Omental fat pad (tissue), 4 donors: Measurements from ENCODE around the gene CIRBP. TPM values are rescaled to one million over a fixed set of nuclear protein-coding genes. Genes with fewer than 3 reads are reported as not detected.

Experiments used
- ATAC-seq: fragments of 150-250 bp; one replicate; pipeline ENCODE4 v1.9.1; 2016; ENCODE audit warnings: mild to moderate bottlenecking, moderate library complexity; ENCODE audit not compliant: low FRiP score
- DNase-seq: peaks from one replicate; pipeline ENCODE4 v3.0.0-alpha.2; 2019; ENCODE audit warnings: low spot score
- CTCF ChIP-seq, 3 donors: fragments of 450-650 bp; IDR thresholded peaks; one replicate each; pipeline ENCODE4 v1.5.1; 2016 to 2017; ENCODE audit warnings: antibody characterized with exemption in 3 of 3, mild to moderate bottlenecking in 3 of 3, moderate library complexity in 2 of 3
- total RNA-seq, 4 donors: library from RNA; depleted of rRNA; stranded (reverse); fragments of >200 nt; gene quantifications; one replicate each; pipeline ENCODE4 v1.1.0, GENCODE V29; 2016

CIRBP gene
- total RNA-seq, 4 donors from 2014 or later = 292 to 484 (median 372) TPM

DNA sequence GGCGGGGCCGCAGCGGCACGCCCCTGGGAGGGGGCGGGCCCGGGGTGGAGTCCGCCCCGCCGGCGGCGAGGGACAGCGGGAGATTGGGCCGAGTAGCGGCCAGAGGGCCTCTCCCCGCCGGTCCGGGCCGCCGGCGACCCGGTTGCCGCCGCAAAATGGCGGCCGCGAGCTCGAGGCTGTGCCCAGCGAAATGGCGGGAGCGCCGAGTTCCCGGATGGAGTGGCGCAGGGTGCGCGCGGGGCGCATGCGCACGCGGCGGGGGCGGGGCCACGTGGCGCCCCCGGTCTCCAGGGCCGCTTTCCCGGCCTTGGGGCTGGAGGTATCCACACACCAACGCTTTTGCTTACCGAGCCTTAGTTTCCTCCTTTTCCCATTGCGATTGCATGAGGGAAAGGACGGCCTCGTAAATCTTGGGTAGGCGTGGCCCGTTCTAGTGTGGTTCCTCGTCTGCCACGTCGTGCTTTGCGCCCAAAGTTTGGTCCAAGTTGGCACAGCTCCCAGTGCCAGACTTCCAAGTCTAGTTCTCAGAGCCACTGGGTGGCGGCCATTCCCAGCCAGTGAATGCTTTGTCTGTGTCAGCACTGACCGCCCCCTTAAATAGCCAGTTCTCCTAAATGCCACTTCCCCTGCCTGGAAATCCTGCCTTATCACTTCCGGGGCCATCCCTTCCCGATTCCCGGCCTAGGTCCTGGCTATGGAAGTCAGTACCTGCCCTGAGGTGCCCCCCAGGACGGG lies 513 bp downstream of the CIRBP start:
- DNase-seq (no peak), ATAC-seq (peak; percentile 20)
- no peak for TF ChIP-seq CTCF (IDR thresholded peaks at IDR 0.05)

DNA sequence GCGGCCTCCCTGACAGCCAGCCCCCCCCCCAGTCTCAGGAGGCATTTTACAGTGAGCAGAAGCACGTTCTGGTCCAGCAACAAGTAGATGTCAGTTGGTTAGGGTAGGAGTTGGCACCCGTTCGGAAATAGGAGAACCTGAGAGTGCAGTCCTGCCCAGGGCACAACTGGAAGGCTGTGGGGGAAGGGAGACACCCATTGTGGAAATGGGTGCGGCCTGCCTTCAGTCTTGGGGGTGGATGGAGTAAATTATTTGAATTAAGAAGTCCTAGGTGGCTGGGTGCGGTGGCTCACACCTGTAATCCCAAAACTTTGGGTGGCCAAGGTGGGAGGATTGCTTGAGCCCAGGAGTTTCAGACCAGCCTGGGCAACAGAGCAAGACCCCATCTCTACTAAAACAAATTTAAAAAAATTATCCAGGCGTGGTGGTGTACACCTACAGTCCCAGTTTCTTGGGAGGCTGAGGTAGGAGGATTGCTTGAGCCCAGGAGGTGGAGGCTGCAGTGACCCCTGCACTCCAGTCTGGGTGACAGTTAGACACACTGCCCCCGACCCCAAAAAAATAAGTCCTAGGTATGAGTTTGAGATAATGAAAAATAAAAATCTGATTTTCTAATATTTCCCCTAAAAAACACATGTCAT lies 1.2 kb downstream of the CIRBP start:
- no peak for TF ChIP-seq CTCF (IDR thresholded peaks at IDR 0.05)
- DNase-seq = no peak
- no peak for ATAC-seq

DNA sequence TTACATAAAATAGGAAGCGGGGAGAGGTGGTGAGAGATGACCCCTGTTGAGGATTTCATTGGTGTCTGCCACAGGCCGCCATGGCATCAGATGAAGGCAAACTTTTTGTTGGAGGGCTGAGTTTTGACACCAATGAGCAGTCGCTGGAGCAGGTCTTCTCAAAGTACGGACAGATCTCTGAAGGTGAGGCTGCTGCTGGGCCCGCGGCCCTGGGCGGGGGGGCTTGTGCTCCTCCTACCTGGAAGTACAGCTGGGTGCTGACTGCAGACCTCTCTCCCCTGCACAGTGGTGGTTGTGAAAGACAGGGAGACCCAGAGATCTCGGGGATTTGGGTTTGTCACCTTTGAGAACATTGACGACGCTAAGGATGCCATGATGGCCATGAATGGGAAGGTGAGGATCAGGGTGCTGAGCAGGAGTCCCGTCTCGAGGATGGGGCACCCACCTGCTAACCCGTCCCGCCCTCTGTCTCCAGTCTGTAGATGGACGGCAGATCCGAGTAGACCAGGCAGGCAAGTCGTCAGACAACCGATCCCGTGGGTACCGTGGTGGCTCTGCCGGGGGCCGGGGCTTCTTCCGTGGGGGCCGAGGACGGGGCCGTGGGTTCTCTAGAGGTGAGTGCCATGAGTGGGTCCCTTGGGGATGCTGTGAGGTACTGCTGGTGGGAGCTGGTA lies 1.9 kb downstream of the CIRBP start:
- DNase-seq = no peak
- no peak for ATAC-seq
- TF ChIP-seq CTCF (IDR thresholded peaks at IDR 0.05) = no peak

DNA sequence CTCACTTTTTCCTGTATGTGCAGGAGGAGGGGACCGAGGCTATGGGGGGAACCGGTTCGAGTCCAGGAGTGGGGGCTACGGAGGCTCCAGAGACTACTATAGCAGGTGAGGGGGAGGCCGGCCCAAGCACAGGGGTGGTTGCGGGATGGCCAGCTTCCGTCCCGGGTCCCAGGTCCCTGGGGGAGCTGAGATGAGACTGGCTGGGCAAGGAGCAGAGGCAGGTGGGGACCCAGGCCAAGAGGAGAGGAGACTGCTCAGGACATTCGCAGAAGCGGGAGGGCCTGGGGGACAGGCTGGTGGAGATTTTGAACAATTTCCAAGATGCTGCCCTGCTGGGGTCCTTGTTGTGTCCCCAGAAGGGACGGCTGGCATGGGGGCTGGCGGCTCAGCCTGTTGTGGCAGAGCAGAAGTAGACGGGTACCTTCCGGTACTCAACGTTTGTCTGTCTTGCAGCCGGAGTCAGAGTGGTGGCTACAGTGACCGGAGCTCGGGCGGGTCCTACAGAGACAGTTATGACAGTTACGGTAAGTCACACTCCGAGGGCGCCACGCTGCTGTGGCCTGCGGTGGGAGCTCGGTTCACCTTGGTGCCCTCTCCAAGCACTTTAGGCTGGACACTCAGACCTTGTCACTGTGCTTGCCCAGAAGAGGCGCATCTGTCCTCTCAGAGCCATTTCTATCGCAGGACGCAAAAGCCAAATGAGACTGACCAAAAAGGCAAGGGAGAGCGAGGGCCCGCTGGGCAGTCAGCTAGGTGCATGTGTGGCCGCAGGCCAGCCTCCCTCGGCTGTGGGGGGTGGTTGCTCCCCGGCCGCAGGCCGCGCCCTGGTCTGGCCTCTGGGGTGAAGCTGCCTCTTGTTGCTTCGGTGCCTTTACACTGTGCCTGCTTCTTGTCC lies 2.6 kb downstream of the CIRBP start:
- TF ChIP-seq CTCF (IDR thresholded peaks at IDR 0.05) = no peak
- ATAC-seq = no peak
- no peak for DNase-seq

DNA sequence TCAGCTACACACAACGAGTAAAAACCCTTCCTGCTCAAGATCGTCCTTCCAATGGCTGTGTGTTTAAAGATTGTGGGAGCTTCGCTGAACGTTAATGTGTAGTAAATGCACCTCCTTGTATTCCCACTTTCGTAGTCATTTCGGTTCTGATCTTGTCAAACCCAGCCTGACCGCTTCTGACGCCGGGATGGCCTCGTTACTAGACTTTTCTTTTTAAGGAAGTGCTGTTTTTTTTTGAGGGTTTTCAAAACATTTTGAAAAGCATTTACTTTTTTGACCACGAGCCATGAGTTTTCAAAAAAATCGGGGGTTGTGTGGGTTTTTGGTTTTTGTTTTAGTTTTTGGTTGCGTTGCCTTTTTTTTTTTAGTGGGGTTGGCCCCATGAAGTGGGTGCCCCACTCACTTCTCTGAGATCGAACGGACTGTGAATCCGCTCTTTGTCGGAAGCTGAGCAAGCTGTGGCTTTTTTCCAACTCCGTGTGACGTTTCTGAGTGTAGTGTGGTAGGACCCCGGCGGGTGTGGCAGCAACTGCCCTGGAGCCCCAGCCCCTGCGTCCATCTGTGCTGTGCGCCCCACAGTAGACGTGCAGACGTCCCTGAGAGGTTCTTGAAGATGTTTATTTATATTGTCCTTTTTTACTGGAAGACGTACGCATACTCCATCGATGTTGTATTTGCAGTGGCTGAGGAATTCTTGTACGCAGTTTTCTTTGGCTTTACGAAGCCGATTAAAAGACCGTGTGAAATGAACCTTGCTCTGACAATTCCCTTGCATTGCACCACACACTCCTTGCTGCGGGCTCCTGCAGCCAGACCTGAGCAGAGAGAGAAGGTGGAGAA lies 3.5 kb downstream of the CIRBP start:
- ATAC-seq = no peak
- DNase-seq = no peak
- no peak for TF ChIP-seq CTCF (IDR thresholded peaks at IDR 0.05)
